HG03432 (cell line): ENCODE results near the gene OCA2.
"Not testable (repeated sequence)": the region's sequence is repeated elsewhere in the genome, so short reads cannot be mapped to it uniquely, and the experiment has no call there.

Experiments
- ATAC-seq: cut with Tn5 transposase; IDR thresholded peaks from one replicate; pipeline ENCODE4 v1.9.1; 2021; ENCODE audit warnings: mild to moderate bottlenecking, moderate library complexity; ENCODE audit not compliant: unreplicated experiment

The OCA2 gene

DNA sequence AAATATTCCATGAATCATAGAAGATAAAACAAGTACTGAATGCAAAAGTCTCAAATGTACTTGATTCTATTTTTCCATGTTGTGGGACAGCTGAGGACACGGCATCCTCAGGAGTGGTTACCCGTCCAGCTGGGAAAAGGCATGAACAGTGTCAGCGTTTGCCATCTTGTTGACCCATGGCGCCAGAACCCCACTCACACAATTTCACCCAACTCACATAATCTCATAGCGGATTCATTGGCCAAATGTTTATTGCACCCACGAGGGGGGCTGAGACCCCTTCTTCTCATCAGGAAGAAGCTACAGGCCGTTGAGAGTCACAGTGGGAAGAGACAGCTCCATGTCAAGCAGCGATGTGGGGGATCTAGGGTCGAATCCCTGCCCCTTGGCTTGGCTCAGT, 72.9 kb downstream of the OCA2 start:
- ATAC-seq, result no peak

- no peak for ATAC-seq
Measured at GRCh38 chr15:28025413-28025812, 73.7 kb downstream of the OCA2 start.

DNA sequence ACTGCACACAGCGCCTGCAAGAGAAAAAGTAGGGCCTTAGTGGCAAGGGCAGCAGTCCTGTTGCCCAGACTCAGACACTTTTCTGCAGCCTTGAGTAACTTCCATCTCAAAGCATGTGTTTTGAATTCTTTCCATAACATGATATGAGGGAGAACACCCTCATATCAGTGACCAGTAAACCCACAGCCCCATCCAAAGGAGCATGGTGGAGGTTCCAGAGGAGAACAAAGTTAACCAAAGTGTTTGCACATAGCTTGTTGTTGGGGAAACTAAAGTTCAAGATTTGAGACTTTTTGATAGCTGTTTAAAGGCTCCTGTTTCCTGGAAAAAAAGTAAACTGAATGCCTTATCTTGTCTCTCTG, 74.2 kb downstream of the OCA2 start:
- ATAC-seq, result no peak

DNA sequence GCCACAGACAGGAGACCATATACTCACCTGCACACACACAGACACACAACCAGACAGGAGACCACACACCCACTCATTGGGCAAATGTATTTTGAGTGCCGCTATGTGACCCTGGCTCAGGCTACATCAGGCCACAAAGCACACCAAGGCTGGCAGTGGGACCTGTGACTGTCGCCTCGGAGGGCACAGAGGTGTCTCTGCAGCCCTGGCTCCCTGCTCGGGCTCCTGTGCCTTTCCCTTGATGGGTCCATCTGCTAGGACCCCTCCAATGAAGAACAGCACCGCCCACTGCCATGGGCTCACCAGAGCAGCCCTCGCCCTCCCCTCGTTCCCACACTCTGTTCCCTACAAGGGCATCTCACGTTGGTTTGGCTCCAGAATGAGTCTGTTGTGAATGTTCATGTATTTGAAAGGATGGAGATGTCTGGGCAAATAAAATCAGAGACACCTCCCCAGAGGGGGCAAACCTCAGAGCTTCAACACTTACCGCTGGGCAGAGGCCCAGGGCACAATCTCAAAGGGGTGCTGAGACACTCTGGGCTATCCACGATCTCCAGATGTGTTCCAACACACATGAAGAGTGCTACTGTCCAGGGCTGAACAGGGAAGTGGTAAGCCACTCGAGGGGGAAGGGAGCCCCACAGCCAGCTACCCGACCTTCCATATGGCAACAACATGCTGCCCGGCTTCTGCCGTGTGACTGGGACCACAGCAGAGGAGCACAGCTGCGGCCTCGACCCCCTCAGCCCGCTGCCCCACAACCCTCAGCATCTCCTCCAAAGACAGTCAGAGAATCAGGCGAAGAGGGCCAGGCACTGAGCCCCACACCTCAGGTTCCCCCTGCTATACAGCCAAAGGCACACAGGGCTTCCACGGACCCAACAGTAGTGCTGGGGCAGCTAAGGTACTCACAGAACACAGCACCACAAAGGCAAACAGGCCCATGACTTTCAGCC, 74.9 kb downstream of the OCA2 start:
- no peak for ATAC-seq

DNA sequence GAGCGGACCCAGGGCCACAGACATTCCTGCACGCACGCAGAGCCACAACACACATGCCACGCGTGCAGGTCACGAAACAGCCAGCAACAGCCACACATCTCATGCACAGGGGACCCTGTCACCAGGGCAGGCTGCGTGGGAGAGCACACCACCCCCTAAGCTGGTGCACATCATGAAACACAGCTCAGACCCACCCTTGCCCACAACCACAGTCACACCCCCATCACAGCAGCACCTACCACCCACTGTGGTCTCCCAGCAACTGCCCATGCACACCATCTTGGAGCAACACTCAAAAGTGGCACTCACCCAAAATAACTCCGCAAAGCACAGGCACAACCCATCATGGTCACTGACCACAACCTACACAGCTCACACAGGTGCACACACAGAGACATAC, 75.7 kb downstream of the OCA2 start:
- no peak for ATAC-seq

DNA sequence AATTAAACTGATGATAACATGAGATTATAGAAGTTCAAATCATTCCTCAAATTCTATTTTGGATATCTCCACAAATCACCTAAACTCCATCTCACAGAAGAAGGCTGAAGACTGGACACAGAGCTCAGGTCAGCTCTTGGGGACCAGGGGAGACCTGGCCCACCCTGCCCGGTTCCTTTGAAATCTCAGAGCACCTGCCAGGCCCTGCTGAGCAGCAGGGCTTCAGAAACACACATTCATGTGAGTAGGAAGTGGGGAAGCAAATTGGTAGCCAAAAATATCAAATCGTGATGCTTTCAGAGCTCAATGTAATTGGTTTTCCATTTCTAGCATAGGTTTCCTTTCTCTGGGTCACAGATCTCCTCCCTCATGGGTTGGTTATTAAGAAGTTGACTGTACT, 76.2 kb downstream of the OCA2 start:
- no peak for ATAC-seq

DNA sequence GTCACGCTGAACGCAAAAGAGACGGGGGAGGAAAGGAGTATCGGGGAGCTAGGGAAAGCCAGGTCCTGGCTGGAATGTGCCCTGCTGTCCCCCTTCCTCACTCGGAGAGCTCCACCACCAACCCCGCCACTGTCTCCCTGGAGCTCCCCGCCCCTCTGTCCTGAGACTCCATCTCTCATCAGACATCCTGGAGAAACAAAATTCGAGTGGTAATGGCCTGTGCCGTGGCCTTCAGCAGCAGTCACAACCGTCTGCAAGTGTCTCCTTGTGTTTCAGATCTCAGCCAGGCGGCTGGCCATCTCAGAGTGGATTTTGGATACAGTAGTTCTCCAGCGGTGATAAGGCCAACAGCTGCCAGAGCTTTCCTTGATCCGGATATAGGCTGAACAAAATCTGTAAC, 76.9 kb downstream of the OCA2 start:
- no peak for ATAC-seq

DNA sequence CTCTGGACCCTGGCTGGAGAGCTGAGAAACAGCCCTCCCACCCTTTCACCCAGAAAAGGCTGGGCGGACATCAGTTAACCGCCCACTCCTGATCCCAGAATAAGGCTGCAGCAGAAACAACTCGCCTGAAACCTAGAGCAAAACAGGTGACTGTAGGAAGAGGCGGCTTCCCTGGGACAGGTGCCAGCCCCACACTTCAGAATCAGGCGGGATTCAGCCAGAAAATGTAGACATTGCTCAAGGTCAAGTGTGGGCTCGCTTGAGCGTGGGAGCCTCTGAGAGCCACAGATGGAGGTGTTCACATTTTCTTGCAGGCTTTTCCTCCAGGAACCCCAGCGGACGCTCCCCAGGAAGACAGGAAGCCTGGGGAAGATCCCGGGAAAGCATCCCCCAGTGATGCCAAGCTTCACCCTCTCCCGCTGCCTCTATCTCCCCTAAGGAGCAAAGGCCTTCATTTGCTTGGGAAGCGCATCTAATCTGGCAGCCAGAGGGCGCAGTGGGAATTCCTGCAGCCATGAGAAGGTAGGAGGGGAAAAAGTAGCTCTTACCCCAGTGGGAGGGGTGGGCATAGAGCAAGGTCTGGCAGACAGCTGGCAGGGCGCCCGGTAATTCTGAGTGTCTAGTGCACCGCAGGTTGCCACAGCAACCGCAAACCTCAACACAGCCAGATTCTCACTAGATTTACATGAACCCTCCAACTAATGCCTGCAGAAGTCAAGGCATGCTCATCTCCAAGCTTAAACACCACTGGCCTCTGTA, 77.7 kb downstream of the OCA2 start:
- ATAC-seq, result no peak

DNA sequence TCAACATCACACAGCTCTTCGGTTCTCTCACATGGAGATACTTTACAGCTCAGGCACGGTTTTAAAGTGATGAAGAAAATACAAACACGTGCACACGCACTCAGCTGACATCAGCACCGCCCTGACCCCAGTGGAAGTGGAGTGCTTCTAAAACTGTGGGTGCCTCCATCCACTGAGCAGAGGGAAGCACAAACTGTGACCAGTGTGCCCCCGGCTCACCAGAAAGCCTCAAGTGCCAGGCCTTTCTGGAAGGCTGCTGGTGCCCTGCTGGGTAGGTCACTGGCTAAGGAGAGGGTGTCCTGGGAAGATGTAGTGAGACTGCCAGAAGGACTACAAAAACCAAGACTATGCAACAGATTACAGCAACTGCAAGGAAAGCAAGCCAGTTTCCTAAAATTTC, 78.5 kb downstream of the OCA2 start:
- ATAC-seq, result no peak

DNA sequence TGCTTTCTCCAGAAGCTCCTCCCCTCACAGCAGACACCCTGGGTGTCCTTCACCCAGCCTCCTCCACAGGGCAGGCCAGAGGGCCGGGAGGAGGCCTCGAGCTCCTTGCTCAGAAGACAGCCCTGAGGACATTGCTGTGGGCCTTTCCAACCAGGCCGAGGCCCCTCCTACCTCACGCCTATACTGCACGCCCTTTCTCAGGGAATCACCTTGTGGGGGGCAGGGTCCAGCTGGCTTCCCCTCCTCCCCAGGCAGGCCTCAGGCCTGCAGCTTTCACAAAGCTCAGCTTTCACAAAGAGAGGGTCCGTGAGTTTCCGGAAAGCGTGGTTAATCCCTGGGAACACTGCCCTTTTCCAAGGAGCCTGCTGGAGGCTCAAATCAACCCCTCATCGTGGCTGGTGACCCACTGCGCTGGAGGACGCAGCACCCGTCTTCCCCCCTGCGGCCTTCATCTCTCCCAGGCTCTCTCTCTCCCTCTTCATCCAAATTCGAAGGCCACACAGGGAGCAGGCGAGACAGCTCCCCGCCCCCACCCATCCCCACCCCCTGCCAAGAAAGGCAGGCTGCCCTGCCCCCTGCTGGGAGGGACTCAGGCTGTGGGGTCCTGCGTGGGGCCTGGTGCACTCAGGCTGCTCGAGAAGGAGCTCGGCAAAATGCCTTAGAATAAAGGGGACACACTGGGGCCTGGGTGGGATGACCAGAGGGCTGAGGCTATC, 79.4 kb downstream of the OCA2 start:
- ATAC-seq, result no peak

- no peak for ATAC-seq
Measured at GRCh38 chr15:28018291-28019044, 80.6 kb downstream of the OCA2 start.

- no peak for ATAC-seq
Measured at GRCh38 chr15:28017423-28017924, 81.6 kb downstream of the OCA2 start.

DNA sequence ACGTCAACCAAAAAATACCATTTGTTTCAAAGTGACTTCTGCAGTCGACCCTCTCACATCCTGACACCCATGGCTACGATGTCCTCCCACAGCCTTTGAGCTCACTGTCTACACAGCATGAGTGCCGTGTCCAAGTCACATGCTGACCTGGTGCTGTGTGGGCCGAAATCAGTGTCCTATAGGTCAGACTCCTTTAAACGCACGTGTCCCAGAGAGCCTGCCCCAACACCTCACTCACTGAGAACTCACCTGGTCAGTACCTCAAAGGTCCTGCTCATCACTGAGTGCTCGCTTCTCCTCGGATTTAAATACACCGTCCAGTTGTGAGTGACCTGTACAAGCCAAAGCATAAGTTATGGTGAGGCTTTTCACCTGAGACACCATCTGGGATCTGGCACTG, 83.3 kb downstream of the OCA2 start:
- no peak for ATAC-seq

GRCh38 chr15:28014623-28015200, 84.4 kb downstream of the OCA2 start:
- no peak for ATAC-seq

- ATAC-seq, result no peak
Measured at GRCh38 chr15:28013976-28014375, 85.1 kb downstream of the OCA2 start.

DNA sequence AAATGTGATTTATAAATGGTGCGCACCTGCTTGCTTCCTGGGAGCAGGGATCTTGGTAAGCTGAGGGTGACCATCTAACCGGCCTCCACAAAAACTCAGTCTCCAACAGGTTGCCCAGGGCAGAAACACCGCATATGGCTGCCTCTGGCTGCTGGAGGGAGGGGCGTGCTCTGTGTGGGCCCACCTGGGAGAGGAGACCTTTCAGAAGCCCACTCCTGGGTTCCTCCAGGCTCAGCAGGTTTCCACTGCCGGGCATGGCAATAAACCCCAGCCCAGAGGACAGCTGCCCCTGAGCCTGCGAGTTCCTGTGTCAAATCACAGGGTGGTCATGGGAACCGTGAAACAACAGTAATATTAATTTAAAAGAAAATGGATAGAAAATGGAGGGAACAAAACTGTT, 85.6 kb downstream of the OCA2 start:
- ATAC-seq, result no peak

- ATAC-seq, result no peak
Measured at GRCh38 chr15:28012231-28012630, 86.9 kb downstream of the OCA2 start.

- not testable (repeated sequence) for ATAC-seq
Measured at GRCh38 chr15:28008175-28008574, 90.9 kb downstream of the OCA2 start.

DNA sequence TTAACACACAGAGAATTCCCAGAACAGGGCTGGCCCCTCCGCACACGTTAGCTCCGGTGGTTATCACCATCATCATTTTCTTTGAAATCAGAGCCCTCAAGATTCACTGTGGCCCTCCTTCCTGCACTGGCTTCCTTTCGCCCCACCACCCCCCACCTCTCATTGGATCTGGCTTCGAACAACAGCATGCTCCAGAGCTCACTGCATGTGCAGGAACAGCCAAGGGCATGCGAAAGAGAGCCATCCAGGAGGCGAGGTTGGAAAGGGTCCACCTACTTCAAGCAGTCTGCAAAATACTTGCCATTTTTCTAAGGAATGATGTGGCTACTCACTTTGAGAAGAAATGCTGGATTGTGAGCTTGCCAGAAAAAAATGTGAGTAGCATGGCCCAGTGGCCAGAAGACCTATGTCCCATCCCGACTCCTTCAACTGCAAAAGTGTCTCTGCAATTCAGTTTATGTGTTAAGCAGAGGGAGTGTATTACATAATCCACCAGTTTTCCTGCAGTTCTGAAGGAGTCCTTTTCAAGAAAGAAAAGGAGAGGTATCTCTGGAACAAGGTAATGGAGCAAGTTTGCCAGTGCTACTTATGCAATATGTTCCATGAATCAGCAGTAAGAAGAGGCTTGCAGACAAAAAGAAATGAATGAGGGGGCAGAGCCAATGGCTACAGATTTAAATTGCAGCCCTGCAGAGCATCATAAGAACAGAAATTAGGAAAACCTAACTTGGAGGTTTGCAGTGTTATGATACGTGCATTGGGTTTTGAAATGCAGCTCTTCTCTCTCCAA, 92.8 kb downstream of the OCA2 start:
- no peak for ATAC-seq
